ENCODE results near the gene MS4A6A.

The MS4A6A gene

GRCh38 chr11:60125956-60126585 is 56.8 kb downstream of the MS4A6A start:
- no peak for DNase-seq

- no peak for DNase-seq
Observed at GRCh38 chr11:60124802-60125432, 58.0 kb downstream of the MS4A6A start.
